SKM-1 treated with dmso at 0.1 percent for 144 hours (cell line): Measurements from ENCODE around the gene CAB39L.
"Not testable (repeated sequence)": the region's sequence is repeated elsewhere in the genome, so short reads cannot be mapped to it uniquely, and the experiment has no call there.

Source experiments
- DNase-seq: peaks from one replicate; lab custom pipeline; 2025; ENCODE audit not compliant: unreplicated experiment; lab: John Stamatoyannopoulos, UW

Gene CAB39L

DNA sequence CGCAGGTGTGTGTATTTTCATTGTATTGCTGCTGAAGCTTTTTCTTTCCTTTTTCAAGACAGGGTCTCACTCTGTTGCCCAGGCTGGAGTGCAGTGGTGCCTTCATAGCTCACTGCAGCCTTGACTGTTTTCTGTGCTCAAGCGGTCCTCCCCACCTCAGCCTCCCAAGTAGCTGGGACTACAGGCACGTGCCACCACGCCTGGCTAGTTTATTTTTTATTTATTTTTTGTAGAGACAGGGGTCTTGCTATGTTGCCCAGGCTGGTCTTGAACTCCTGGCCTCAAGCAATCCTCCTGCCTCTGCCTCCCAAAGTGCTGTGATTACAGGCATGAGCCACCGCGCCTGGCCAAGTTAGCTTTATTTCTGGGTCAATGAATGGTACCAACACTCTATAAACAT is 149.1 kb downstream of the CAB39L start:
- not testable (repeated sequence) for DNase-seq

DNA sequence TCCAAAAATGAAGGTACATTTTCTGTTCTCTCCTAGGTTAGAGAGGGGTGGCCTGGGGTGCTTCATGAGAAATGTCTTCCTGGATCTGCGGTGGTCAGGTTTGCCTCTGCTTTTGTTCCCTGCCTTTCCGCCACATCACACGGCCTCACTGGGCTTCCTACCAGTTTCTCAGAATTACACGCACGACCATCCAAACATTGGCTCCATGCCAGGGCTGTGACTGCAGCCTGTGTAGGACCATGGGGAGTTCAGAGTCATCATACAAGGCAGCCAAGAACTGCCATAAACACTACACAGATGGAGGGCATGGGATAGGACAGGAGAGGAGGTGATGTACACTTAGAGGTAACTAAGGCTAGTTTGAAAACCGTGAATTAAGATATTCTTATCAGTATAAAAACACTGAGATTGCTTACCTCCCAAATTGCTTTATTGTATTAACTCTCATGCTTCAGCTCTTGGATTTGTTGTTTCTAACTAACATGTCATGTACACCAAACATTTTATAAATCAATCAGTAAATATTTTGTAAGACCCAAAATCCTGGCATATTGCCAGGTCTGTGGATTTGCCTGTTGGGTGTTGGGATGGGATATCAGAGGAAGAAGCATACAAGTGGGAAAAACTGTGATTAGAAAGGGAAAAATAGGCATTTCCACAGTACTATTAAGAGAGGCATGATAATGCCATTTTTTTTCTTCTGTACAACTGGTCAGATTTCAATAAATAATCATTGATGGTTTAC is 150.9 kb downstream of the CAB39L start:
- no peak for DNase-seq

DNA sequence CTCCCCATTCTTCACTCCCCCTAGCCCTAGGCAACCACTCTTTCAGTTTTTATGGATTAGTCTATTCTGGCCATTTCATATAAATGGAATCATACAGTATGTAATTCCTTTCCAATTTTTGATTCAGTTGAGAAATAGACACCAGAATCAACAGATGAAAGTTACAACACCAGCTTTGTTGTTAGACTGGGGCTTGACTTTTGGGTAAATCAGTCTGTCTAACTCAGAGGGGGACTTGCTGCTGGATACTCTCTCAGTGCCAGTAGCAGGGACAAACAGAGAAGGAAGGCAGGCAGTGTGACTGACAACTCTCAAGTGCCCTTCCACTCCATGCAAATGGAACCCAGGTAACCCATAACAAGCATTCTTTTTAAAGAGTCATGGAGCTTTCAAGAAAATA is 155.4 kb downstream of the CAB39L start:
- no peak for DNase-seq

DNA sequence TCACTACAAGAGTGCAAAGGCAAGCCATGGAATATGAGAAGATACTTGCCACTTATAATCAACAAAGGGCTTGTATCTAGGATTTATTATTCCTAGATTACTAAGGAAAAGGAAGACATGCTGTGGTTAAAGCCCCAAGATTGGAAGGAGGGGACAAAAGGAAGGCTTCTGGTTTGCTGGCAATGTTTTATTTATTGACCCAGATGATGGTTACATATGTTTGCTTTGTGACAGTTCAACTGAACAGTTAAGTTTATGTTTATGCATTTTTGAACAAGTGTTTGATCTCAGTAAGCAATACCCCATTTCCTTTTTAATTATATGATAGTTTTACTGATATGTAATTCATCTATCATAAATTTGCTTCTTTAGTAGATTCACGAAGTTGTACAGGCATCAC is 155.9 kb downstream of the CAB39L start:
- no peak for DNase-seq

DNA sequence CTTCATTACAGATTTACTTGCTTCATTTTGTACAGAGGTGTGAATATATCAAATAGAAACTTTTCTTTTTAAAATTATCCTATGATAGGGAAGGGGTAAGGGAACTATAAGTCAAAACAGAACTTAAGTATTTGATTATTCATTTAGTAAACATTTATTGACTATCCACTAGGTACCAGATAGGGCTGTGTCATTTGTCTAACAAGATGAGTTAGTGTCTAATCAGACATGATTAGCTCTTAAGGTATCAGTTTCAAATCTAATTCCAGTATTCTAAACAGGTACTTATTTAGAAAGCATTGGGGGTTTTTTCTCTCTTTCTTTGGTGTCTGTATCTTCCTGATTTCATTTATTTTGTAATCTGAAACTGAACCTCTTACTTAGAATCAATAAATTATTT is 164.0 kb downstream of the CAB39L start:
- no peak for DNase-seq

DNA sequence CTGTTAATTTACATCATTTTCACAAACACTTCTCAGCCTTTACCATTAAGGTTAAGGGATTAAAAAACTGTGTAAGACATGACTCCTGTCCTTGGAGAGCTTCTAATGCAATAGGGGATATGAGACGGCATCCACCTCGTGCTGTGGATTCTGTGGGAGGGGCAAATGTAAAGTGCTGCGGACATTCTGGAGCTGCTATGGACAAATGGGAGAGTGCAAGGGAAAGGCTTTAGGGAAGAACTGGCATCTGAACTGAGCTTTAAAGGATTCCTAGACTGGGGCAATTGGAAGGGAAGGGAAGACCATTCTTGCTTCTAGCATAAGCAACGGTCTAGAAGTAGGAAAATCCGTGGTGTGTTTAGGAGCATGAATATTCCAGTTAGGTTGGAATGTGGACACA is 164.8 kb downstream of the CAB39L start:
- DNase-seq = no peak

DNA sequence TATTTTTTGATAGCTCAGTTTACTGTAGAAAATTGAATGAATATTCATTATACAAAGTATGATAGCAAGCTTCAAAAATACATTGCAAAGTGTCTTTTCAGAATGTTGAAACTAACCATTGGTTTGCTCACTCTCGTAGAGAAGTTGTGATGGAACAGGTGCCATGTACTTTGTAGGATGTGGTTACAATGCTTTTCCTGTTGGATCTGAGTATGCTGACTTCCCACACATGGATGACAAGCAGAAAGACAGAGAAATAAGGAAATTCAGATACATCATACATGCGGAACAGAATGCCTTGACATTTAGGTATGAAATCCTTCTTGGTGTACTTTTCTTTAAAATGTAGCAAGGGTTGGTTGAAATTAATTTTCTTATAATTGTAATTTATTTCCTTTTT is 165.7 kb downstream of the CAB39L start:
- DNase-seq = no peak

DNA sequence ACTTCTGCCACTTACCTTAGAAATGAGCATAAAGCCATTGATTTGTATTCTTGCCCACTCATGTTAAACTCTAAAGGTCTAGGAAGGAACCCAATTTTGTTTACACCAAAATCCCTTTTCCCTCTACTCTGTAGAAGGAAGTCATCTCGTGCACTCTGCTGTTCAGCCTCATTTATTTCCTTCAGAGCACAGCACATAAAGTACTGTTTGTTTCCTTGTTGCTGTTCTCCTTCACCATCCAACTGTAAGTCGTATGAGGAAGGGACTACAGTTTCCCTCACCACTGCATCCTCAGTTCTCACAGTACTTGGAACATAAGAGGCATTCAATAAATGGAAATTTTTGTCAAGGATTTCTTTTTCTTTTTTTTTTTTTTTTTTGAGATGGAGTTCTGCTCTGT is 171.6 kb downstream of the CAB39L start:
- DNase-seq = no peak

DNA sequence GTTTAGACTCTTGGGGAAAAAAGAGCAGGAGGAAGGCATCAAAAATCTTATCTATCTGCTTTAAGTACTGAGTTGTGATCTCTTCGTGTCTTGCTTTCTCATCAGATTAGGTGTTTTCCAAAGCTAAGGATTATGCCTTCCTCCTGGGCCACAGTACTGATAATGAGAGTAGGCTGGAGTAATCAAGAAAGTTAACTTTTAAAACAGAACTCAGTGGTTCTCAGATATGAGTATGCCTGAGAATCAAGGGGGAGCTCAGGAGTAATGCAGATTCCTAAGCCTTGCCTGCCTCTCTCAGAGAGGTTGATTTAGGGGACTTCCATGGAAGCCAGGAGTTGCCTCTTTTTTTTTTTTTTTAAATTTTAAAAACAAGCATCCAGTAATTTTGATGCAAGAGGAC is 172.6 kb downstream of the CAB39L start:
- DNase-seq = no peak

DNA sequence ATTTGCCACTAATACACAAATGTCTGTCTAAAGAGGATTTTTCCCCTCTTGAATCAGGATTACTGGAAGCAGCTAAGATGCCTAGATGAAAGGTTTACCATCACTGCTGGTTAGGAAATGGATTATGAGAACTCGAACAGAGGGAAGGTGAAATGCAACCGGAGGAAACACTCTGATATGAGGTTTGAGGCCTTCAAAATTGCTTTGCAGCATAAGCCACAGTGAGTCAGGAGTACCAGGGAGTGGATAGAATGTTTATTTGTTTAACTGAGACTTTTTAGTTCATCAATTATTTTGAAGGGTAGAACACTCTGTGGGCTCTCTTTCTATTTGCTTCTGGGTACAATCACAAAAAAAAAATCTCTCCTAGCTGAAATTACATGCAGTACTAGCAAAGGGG is 178.0 kb downstream of the CAB39L start:
- DNase-seq = no peak

DNA sequence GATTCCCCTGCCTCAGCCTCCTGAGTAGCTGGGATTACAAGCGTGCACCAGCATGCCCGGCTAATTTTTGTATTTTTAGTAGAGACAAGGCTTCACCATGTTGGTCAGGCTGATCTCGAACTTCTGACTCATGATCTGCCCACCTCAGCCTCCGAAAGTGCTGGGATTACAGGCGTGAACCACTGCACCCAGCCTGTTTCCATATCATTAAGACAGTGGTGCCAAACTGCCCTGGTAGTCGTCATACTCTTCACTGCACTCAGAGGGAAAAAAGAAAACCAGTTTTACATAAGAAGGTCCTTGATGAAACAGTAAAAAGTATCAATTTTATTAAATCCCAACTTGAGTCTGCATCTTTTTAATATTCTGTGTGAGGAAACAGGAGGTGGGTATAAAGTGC is 181.2 kb downstream of the CAB39L start:
- DNase-seq = no peak

DNA sequence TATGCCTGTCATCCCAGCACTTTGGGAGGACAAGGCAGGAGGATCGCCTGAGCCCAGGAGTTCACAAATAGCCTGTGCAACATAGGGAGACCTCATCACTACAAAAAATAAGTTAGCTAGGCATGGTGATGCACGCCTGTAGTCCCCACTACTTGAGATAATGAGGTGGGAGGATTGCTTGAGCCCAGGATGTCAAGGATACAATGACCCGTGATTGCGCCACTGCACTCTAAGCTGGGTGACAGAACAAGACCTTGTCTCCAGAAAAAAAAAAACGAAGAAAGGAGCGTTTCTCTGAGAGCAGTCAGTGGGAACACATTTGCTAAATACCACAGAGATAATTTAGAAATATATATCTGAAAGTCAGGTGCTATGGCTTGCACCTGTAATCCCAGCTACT is 184.3 kb downstream of the CAB39L start:
- DNase-seq = no peak
